Endothelial cell of umbilical vein (primary cell): ENCODE results near the gene LAD1. TPM values are rescaled to one million over a fixed set of nuclear protein-coding genes. Genes with fewer than 3 reads are reported as not detected.

ENCODE experiments used
- BruUV-seq: library from RNA; stranded (reverse); fragments of 400-500 nt; replicated peaks from 2 replicates; lab custom pipeline; 2021; lab: Mats Ljungman, UMichigan
- CTCF ChIA-PET: fragments of 300-600, 350-600 bp; sonication (Branson Sonifier 250); formaldehyde crosslinking; loops from one replicate; lab custom pipeline; 2021; ENCODE audit warnings: antibody characterized with exemption, inconsistent platforms; lab: Charles Lee
- POLR2A ChIA-PET: fragments of 300-600, 350-600 bp; sonication (Branson Sonifier 250); formaldehyde crosslinking; loops from one replicate; lab custom pipeline; 2021; ENCODE audit warnings: antibody characterized with exemption, inconsistent platforms; lab: Charles Lee
- DNase-seq: peaks from one replicate; pipeline ENCODE4 v3.0.0-alpha.2; 2011; ENCODE audit warnings: low read depth, low spot score
- FAIRE-seq: peaks from 2 replicates; lab custom pipeline; 2011; peaks lifted over from hg19 to GRCh38; lab: Jason Lieb, UNC
- H2AFZ ChIP-seq: 2 replicates; pipeline ENCODE4 v1.6.0; 2012; ENCODE audit warnings: low read depth, low read length, control low read depth, inconsistent platforms
- H3K27ac ChIP-seq: 2 replicates; pipeline ENCODE4 v1.5.1; 2011; ENCODE audit warnings: low read depth, mild to moderate bottlenecking, control low read depth, low read length, moderate library complexity; ENCODE audit not compliant: insufficient read depth
- H3K27me3 ChIP-seq, 2 experiments: 2 replicates each; pipeline versions ENCODE4 v1.6.0 to v1.6.1; 2011; ENCODE audit warnings: low read length in 2 of 2, mixed read lengths in 1 of 2; ENCODE audit not compliant: control insufficient read depth in 2 of 2, insufficient read depth in 2 of 2
- H3K36me3 ChIP-seq, 2 experiments: 2 replicates in 1 of 2; 3 replicates in 1 of 2; pipeline ENCODE4 v1.5.1; 2011; ENCODE audit warnings: low read length in 2 of 2, mild to moderate bottlenecking in 1 of 2, moderate library complexity in 1 of 2; ENCODE audit not compliant: control insufficient read depth in 2 of 2, insufficient read depth in 2 of 2; ENCODE audit errors: extremely low read depth in 1 of 2
- H3K4me1 ChIP-seq: 3 replicates; pipeline ENCODE4 v1.5.1; 2011; ENCODE audit warnings: mild to moderate bottlenecking, low read length; ENCODE audit not compliant: control insufficient read depth, insufficient read depth; ENCODE audit errors: extremely low read depth
- H3K4me2 ChIP-seq: 2 replicates; pipeline ENCODE4 v1.6.1; 2011; ENCODE audit warnings: low read length, control low read depth, mixed read lengths; ENCODE audit not compliant: insufficient read depth
- H3K4me3 ChIP-seq, 3 experiments: fragments of 200-600 bp in 1 of 3; sonication (generic), shearing (Covaris generic) in 1 of 3; replicated peaks in 1 of 3; 2 replicates each; pipeline ENCODE4 v1.5.1; 2011 to 2016; ENCODE audit warnings: control low read depth in 3 of 3, low read length in 3 of 3, mild to moderate bottlenecking in 2 of 3, inconsistent platforms in 1 of 3, low read depth in 1 of 3, moderate library complexity in 1 of 3; ENCODE audit not compliant: insufficient read depth in 1 of 3
- H3K79me2 ChIP-seq: 2 replicates; pipeline ENCODE4 v1.6.0; 2012; ENCODE audit warnings: low read length, inconsistent platforms; ENCODE audit not compliant: control insufficient read depth, insufficient read depth
- H3K9ac ChIP-seq: replicated peaks from 2 replicates; pipeline ENCODE3; 2011; ENCODE audit warnings: low read length, control low read depth; ENCODE audit not compliant: insufficient read depth; ENCODE audit errors: extremely low read depth
- H3K9me1 ChIP-seq: replicated peaks from 3 replicates; pipeline ENCODE4 v1.6.0; 2011; ENCODE audit warnings: mild to moderate bottlenecking, low read length; ENCODE audit not compliant: control insufficient read depth, insufficient read depth; ENCODE audit errors: extremely low read depth
- H3K9me3 ChIP-seq: replicated peaks from 2 replicates; pipeline ENCODE4 v1.5.1; 2012; ENCODE audit warnings: low read length, inconsistent platforms; ENCODE audit not compliant: control insufficient read depth, insufficient read depth
- H4K20me1 ChIP-seq: replicated peaks from 2 replicates; pipeline ENCODE3; 2011; ENCODE audit warnings: mild to moderate bottlenecking, low read length; ENCODE audit not compliant: control insufficient read depth, insufficient read depth; ENCODE audit errors: extremely low read depth
- EZH2 ChIP-seq: IDR thresholded peaks from 2 replicates; pipeline ENCODE4 v1.6.1; 2012; ENCODE audit warnings: borderline replicate concordance, low read depth, mild to moderate bottlenecking, moderate library complexity, low read length, inconsistent platforms; ENCODE audit not compliant: severe bottlenecking
- FOS ChIP-seq: IDR thresholded peaks from 2 replicates; pipeline ENCODE4 v1.6.1; 2011; ENCODE audit warnings: mild to moderate bottlenecking, low read length, moderate library complexity, borderline replicate concordance; ENCODE audit not compliant: insufficient read depth
- GATA2 ChIP-seq: IDR thresholded peaks from 2 replicates; pipeline ENCODE4 v1.7.0; 2011; ENCODE audit warnings: low read depth, mild to moderate bottlenecking, moderate library complexity, mixed read lengths, low read length; ENCODE audit not compliant: insufficient read length, insufficient read depth
- JUN ChIP-seq: IDR thresholded peaks from 2 replicates; pipeline ENCODE4 v1.6.1; 2011; ENCODE audit warnings: borderline replicate concordance, low read depth; ENCODE audit not compliant: insufficient read length, insufficient read depth
- MAX ChIP-seq: IDR thresholded peaks from 2 replicates; pipeline ENCODE4 v1.6.1; 2011; ENCODE audit not compliant: insufficient read depth, insufficient read length
- MYC ChIP-seq: IDR thresholded peaks from one replicate; pipeline ENCODE4 v1.6.1; 2011; ENCODE audit warnings: mild to moderate bottlenecking, low read depth, low read length
- POLR2A ChIP-seq: IDR thresholded peaks from 2 replicates; pipeline ENCODE4 v1.6.1; 2012; ENCODE audit warnings: low read depth, mild to moderate bottlenecking, control low read depth, low read length
- POLR2AphosphoS5 ChIP-seq: IDR thresholded peaks from 2 replicates; pipeline ENCODE4 v1.6.1; 2012; ENCODE audit warnings: low read depth, mild to moderate bottlenecking, control low read depth, low read length, moderate library complexity; ENCODE audit not compliant: insufficient read depth
- dilution Hi-C: fragments of 300-500 bp; cut with MboI; formaldehyde crosslinking; loops from one replicate; pipeline ENCODE4 v1.15.0; 2019; ENCODE audit warnings: low sequenced_read_pairs; ENCODE audit not compliant: extremely low pct_ligation_motif_present
- intact Hi-C: fragments of 100-400 bp; cut with micrococcal nuclease; formaldehyde crosslinking; loops from one replicate; pipeline ENCODE4 v1.10.0; 2022
- polyA plus RNA-seq, 4 experiments: library from polyadenylated mRNA; depleted of rRNA in 3 of 4; stranded (reverse) in 3 of 4; unstranded in 1 of 4; fragments of >200 nt; gene quantifications; 2 replicates each; pipeline versions ENCODE4 v1.2.1 to v1.2.3, GENCODE V29; 2011 to 2012; ENCODE audit warnings: missing spikeins in 1 of 4
- total RNA-seq: library from RNA; stranded (reverse); gene quantifications from 2 replicates; pipeline ENCODE4 v1.2.3, GENCODE V29; 2021
- TF ChIP-seq, protein P1 (sequence below), 2 donors: IDR thresholded peaks; 1 replicate in 1 of 2; 2 replicates in 1 of 2; pipeline ENCODE4 v1.5.1; 2011; ENCODE audit warnings: low read length in 2 of 2, mild to moderate bottlenecking in 2 of 2, moderate library complexity in 2 of 2, control low read depth in 1 of 2, inconsistent platforms in 1 of 2, low read depth in 1 of 2; ENCODE audit not compliant: insufficient read depth in 1 of 2; ENCODE audit errors: extremely low read depth in 1 of 2

The LAD1 gene
- total and polyA plus RNA-seq, 2 donors (not counting 3 experiments of a cell fraction or from before 2014, with no cell fraction given): not detected

GRCh38 chr1:201371276-201371675, 27.8 kb downstream of the LAD1 start:
- H2AFZ ChIP-seq: no peak overlapping the region
- POLR2A ChIA-PET: no interaction called here
- CTCF ChIA-PET: interaction anchor here (1.0 to 2.4 kb wide), 2 partner anchors 8 to 24 kb away, joined by 3 to 8 read pairs; no protein-coding TSS in a partner anchor
- BruUV-seq: no TSS peak
- no peak overlapping the region for H3K4me2 ChIP-seq
- DNase-seq (no peak), FAIRE-seq (no peak)
- intact Hi-C loops (no loop called here), dilution Hi-C loops (no loop called here)
- no peaks in the 10 kb centered on the region for H4K20me1 ChIP-seq
- H3K27ac ChIP-seq: no peak overlapping the region
- no peak overlapping the region for H3K9ac ChIP-seq
- H3K9me3 ChIP-seq: no peaks in the 10 kb centered on the region
- H3K4me1 ChIP-seq: no peaks in the 10 kb centered on the region
- no peaks in the 10 kb centered on the region for H3K9me1 ChIP-seq
- no peaks in the 10 kb centered on the region for H3K36me3 ChIP-seq
- peaks cover 5 to 15% of the 10 kb centered on the region in 2 experiments for H3K27me3 ChIP-seq
- no peak for TF ChIP-seq MYC
- no peak for TF ChIP-seq EZH2
- no peak for TF ChIP-seq GATA2
- TF ChIP-seq, protein P1, sequence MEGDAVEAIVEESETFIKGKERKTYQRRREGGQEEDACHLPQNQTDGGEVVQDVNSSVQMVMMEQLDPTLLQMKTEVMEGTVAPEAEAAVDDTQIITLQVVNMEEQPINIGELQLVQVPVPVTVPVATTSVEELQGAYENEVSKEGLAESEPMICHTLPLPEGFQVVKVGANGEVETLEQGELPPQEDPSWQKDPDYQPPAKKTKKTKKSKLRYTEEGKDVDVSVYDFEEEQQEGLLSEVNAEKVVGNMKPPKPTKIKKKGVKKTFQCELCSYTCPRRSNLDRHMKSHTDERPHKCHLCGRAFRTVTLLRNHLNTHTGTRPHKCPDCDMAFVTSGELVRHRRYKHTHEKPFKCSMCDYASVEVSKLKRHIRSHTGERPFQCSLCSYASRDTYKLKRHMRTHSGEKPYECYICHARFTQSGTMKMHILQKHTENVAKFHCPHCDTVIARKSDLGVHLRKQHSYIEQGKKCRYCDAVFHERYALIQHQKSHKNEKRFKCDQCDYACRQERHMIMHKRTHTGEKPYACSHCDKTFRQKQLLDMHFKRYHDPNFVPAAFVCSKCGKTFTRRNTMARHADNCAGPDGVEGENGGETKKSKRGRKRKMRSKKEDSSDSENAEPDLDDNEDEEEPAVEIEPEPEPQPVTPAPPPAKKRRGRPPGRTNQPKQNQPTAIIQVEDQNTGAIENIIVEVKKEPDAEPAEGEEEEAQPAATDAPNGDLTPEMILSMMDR (IDR thresholded peaks at IDR 0.05; ENCODE audit: extremely low read depth in 1 of 2, insufficient read depth in 1 of 2, low read depth in 1 of 2, low read length in 2 of 2): no peak
- H3K4me3 ChIP-seq: no peak overlapping the region
- H3K79me2 ChIP-seq: no peaks in the 10 kb centered on the region

- no peaks in the 10 kb centered on the region for H3K79me2 ChIP-seq
- no peaks in the 10 kb centered on the region for H3K9me3 ChIP-seq
- no TSS peak for BruUV-seq
- dilution Hi-C loops: no loop called here
- no peaks in the 10 kb centered on the region for H3K36me3 ChIP-seq
- no peaks in the 10 kb centered on the region for H3K4me1 ChIP-seq
- no peak for DNase-seq
- no peak overlapping the region for H3K9ac ChIP-seq
- no peak overlapping the region for H3K4me3 ChIP-seq
- no peak for FAIRE-seq
- no peak overlapping the region for H3K27ac ChIP-seq
- no peak overlapping the region for H2AFZ ChIP-seq
- H3K4me2 ChIP-seq: no peak overlapping the region
- H3K9me1 ChIP-seq: no peaks in the 10 kb centered on the region
- no peaks in the 10 kb centered on the region for H4K20me1 ChIP-seq
- H3K27me3 ChIP-seq: peaks cover 5 to 8% of the 10 kb centered on the region in 2 experiments
- TF ChIP-seq POLR2A (no peak), GATA2 (no peak), EZH2 (no peak), MAX (no peak), FOS (no peak), JUN (no peak), POLR2AphosphoS5 (no peak), MYC (no peak)
- TF ChIP-seq, protein P1 (IDR thresholded peaks at IDR 0.05; ENCODE audit: extremely low read depth in 1 of 2, insufficient read depth in 1 of 2, low read depth in 1 of 2, low read length in 2 of 2): no peak
- intact Hi-C loops: no loop called here
- ChIA-PET CTCF (no interaction called here), POLR2A (no interaction called here)
Measured at GRCh38 chr1:201370500-201370899, 28.6 kb downstream of the LAD1 start.
